ENCODE measurements around the gene PIEZO1.

PIEZO1 gene

GRCh38 chr16:88815901-88816589 is 31.0 kb upstream of the PIEZO1 start:
- DNase-seq, result peak; percentile 84

- no peak for DNase-seq
These were observed 30.2 kb upstream of the PIEZO1 start for GRCh38 chr16:88815227-88815626.

GRCh38 chr16:88814144-88814502 is 29.1 kb upstream of the PIEZO1 start:
- no peak for DNase-seq

DNA sequence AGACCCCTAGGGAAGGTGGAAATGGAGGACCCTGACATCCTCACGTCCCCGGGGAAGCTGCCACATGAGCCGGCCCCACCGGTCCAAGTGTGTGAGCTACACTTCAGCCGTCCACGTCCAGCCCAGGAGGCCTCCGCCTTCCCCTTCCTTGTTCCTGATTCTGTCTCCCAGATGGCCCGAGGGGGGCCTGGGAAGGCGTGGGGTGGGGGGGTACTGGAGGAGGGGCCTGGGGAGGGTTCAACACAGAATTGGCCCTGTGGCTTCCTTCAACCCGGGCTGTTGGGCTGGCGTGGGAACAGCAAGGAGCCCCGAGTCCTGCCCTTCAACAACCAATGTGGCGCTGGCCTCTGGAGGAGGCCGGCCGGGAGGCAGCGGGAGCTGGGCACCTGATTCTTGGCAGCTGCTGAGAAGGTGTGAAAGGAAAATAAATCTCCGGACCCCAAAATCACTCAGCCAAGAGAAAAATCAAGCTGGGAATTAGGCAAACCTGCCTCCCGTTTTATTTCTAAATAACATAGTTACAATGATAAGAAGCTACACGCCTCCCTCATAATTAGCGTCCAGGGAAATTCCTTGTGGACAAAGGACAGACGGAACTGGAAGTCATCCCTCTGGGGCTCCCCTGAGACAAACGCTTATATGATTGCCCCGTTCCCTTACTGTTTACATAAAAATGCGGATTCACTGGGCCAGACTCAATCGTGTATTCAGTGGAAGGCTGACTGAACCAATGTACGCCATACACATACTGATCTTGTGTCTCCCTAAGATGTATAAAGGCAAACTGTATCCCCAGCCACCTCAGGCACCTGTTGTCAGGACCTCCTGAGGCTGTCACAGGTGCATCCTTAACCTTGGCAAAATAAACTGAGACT is 28.5 kb upstream of the PIEZO1 start:
- DNase-seq, result no peak

DNA sequence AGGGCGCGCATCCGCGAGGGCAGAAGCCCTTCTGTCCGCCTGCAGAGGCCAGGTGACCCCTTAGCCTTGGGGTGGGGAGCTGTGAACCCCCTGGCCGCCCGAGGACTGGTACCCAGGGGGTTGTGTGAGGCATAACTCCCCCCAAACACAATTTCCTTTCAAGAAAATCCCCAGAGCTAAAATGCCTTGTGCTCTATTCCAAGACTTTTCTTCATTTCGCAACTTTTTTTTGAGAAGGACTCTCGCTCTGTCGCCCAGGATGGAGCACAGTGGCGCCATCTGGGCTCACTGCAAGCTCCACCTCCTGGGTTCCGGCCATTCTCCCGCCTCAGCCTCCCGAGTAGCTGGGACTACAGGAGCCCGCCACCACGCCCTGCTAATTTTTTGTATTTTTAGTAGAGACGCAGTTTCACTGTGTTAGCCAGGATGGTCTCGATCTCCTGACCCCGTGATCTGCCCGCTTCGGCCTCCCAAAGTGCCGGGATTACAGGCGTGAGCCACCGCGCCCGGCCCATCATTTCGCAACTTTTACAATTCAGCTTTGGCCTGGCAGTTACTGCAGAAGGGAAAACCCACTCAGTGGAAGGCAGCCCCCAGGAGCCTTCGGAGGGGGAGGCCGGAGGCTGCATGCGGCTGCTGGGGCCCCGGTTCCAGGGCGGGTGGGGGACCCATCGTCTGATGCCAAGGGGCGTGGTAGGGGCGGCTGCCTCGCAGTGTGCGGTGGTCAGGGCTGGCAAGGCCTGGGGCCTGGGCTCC is 27.7 kb upstream of the PIEZO1 start:
- DNase-seq, result no peak

- DNase-seq, result peak; percentile 99
These were observed 26.9 kb upstream of the PIEZO1 start, which contains the start of gene APRT for GRCh38 chr16:88811769-88812512. TSS of gene APRT (minus strand) at chr16:88811928. CDS start at chr16:88811899, 29 bp downstream.

DNA sequence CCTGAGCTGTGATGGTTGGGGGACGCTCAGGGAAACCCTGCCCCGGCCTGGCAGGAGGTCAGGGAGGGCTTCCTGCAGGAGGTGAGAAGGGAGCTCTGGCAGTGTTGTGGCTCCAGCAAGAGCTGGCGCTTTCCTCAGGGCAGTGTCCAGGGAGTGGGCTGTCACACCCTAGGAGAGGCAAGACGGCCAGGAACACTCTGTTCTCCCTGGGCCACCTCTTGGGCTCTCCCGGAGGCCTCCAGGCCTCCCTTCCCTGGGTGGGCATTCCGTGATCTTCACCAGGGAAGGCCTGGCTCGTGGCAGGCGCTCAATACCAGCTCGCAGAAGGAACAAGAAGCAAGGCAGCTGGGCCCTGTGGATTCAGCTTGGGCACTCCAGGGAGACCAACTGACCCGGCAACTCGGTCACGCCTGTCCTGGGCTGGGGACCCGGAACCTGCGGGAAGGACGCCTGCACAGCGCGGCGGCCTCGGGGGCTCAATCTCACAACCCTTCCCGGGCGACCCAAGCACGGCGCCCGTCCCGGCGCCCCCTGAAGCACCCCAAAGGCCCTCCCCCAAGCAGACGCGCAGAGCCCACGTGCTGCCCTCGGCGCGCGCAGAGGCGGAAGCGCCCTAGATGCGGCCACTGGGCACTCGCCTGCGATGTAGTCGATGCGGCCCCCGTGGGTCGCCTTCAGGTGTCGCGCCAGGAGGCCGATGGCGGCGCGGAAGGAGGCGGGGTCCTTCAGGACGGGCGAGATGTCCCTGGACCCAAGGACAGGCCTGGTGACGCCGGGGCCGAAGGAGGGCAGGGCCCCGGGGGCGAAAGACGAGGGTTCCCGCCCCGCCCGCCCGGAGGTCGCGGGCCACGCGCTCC is 26.1 kb upstream of the PIEZO1 start:
- DNase-seq, result peak; percentile 86

- DNase-seq, result peak; percentile 82
These were observed 25.3 kb upstream of the PIEZO1 start for GRCh38 chr16:88810166-88810911.

DNA sequence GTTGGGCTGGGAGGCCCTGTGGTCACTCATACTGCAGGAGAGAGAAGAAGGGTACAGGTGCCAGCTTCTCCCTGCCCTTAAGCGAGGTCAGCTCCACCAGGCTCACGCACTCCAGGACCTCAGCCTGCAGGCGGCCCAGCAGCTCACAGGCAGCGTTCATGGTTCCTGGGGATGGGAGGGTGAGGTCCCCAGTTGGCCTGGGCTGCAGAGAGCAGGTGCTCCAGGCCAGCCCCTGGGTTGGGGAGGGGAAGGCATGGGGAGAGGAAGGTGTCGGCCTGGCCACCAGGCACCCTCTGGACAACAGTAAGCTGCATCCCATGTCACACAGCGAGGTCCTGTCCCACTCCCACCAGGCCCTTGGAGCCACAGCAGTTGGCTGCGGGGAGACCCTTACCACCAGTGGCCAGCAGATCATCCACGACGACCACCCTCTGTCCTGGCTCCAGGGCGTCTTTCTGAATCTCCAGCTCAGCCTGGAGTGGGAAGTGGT is 24.7 kb upstream of the PIEZO1 start:
- peak; percentile 74 for DNase-seq

DNA sequence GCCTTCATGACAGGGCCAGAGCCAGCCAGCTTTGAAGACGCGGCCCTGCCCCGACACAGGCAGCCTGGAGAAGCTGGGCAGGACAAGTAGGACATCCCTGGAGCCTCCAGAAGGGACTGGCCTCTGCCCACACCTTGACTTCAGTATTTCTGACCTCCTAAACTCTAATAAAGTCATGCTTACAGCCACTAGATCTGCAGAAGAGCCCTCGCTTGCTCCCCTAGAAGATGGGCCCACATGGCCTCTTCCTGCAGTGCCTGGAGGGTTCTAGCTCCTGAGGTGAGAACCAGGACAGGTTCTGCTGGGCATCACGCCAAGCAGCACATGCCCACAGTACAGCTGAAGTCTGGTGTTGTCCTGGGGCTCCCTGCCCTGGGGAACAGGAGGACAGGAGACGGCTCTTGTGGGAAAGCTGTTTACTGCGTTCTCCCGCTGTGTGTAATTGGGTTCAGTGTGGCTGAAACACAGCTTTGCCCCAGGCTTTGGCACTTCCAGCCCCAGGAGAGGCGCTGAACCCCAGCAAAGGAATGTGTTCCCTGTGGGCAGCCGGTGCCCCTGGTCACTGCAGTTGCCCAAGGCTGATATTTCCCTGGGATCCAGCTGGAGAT is 24.2 kb upstream of the PIEZO1 start:
- no peak for DNase-seq

DNA sequence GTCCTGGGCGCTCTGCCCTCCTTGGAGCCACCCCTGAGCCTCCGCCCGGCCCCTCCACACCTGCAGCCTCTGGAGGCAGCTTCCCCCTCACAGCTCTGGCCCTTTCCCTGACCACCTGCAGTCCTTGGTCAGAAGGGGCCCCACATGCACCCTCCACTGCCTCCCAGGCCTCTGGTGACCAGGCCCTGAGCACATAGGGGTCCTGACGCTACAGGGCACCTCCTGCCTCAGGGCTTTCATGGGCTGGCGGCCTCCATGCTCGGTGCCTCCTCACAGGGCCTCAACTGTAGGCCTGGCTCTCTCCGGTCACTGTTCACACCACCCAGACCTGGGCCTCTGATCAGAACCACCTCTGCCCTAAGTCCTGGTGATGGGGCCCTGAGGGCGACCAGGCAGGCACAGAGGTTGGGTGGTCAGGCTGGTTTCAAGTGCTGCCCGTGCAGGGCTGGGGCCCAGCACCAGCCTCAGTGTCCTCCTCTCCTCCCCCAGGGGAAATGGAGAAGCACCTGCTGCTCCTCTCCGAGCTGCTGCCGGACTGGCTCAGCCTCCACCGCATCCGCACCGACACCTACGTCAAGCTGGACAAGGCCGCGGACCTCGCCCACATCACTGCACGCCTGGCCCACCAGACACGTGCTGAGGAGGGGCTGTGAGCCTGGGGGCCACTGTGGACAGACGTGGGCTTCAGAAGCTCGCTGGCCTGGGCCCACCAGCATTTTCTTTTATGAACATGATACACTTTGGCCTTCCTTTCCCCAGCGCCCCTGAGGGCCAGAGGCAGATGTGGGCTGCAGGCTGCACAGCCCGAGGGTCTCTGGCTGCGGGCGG is 22.8 kb upstream of the PIEZO1 start:
- no peak for DNase-seq

- DNase-seq, result no peak
These were observed 22.2 kb upstream of the PIEZO1 start for GRCh38 chr16:88807142-88807625.

- DNase-seq, result no peak
These were observed 21.6 kb upstream of the PIEZO1 start for GRCh38 chr16:88806491-88807111.

DNA sequence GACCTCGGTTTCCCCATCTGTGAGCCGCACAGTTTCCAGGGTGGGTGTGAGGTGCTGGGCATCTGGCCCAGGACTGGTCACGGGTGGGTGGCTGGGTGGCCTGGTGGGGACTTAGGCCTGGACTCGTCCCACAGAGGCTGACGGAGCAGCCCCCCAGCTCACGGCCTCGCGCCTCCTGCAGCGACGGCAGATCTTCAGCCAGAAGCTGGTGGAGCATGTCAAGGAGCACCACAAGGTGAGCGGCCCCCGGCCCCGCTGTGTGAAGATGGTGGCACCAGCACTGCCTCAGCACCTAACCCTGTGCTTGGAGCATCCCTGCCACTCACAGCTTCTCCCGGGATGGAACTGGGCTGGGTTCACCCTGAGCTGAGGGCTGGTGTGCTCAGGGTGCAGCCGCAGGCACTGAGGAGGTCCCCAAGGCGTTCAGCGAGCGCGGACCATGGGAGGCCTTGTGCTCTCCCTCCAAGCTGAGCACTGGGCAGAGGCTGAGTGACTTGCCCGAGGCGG is 20.9 kb upstream of the PIEZO1 start:
- DNase-seq, result no peak

- no peak for DNase-seq
These were observed 20.3 kb upstream of the PIEZO1 start for GRCh38 chr16:88805340-88805715.

- no peak for DNase-seq
These were observed 19.7 kb upstream of the PIEZO1 start for GRCh38 chr16:88804552-88805339.

DNA sequence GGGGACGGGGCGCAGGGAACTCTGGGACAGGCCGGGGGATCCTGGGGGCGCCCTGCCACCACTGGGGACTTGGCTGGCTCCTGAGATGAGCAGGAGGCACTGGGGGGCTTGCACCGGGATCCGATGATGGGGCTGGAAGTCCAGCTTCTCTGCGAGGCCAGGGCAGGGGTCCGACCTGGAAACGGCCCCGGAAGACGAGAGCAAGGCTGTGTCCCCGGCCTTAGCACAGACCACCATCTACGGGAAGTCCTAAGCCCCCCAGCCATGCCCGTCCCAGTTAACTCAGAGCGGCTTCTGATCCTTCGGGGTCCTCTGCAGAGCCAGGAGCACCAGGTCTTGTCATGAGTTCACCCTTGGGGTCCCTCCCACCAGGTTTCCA is 19.1 kb upstream of the PIEZO1 start:
- DNase-seq, result no peak
